Kidney glomerular epithelial cell (primary cell): Measurements from ENCODE around the gene AKAP5.
A peak's percentile ranks its signal among the peaks of the same experiment; 100 is the strongest.

Experiments
- DNase-seq: peaks from one replicate; lab custom pipeline; 2025; lab: John Stamatoyannopoulos, UW

AKAP5 gene, protein sequence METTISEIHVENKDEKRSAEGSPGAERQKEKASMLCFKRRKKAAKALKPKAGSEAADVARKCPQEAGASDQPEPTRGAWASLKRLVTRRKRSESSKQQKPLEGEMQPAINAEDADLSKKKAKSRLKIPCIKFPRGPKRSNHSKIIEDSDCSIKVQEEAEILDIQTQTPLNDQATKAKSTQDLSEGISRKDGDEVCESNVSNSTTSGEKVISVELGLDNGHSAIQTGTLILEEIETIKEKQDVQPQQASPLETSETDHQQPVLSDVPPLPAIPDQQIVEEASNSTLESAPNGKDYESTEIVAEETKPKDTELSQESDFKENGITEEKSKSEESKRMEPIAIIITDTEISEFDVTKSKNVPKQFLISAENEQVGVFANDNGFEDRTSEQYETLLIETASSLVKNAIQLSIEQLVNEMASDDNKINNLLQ

DNA sequence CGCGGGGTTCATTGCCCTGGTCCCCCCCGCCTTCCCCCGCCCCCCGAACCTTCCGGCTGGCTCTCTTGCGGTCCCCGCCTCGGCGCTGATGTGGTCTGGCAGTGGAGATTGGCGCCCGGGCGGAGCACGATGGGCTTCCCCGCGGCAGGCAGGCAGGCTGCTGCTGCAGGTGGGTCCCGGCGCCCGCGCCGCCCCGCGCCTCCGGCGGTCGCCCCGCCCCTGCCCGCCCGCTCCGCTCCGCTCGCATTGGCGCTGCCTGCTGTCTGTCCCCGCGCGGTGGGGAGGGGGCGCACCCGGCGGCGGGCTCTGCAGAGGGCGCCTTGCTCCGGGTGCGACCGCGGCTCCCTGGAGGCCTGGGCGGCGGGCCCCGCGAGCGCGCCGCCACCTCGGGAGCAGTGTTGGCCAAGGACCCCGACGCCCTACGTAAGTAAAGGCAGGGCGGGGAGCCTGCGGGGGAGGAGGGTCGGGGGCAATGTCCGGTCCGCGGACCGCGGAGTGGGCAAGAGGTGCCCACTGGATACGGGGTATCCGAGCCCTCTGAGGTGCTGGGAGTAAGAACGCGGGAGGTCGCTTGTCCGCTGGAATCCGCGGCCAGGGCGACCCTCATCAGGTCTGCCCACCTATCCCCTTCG, at the start of gene AKAP5:
Gene AKAP5 (plus strand): TSS at position 309 of the 632 bp plus-strand sequence. CDS start 2,896 bp downstream, outside the sequence.
- no peak for DNase-seq

DNA sequence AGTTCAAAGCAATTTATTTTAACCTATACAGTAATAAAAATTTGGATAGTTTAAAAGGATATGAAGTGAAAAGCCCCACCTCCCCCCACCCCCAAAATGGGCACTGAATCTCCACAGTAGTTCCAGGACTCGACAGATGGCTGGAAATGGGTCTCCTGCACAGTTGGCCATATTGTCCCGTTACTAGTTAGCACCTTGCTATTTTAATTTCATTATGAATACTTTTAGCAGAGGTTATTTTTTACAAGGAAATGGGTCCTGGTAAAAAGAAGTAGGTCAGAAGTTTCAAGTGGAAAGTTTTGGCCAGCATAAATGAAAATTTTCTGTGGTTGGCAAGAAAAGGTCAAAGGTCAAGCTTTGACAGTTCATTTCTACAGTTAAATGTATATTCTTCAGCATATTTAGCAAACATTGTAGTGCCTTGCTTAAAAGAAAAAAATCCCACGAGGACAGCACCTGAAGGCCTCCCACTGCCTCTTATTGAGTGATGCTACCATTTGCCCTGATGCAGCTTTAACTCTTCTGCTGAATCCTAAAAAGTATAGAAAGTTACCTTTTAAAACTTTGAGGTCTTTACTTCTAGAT, 48.9 kb upstream of the AKAP5 start:
- DNase-seq: no peak

DNA sequence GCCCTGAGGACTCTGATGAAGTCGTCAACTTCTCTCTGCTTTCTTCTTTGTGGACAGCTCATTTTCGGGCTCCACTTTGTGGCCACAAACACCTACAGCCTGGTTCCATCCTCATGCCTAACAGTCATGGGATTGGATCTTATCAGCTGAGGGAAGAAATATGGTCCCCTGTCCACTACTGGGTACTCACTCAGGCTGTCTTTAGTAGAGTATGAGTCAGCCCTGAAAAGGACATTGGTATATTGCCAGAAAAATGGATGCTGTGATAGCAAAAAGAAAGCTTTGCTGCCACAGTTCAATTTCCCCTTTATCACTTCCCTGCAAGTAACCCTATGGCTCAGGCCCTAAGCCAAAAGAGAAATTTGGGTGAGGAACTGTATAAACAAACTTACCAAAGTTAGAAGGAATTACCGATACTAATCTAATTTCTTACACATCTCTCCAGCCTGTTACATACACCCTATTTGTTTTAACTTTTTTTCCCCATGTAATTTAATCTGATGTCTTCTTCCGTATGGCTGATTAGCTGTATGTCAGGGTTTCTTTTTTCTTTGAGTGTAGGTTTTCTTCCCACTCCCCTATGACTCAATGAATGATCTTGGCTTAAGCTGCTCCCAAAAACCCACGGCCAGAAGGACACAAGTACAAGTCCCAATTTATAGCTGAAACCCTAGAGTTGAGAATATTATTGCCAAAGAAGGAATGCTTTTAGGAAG, 48.1 kb upstream of the AKAP5 start:
- DNase-seq: no peak

DNA sequence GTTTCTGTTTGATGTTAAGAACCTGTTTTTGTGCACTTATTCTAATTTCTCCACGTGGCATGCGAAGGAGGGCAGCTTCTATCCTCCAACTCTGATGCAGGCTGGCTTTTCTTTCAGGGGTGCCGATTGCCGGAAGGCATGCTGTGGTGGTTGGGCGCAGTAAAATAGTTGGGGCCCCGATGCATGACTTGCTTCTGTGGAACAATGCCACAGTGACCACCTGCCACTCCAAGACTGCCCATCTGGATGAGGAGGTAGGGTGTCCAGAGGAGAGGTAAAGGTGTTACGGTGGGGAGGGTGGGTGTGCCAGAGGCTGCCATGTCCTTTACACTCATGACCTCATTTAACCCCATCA, 47.6 kb upstream of the AKAP5 start:
- no peak for DNase-seq

DNA sequence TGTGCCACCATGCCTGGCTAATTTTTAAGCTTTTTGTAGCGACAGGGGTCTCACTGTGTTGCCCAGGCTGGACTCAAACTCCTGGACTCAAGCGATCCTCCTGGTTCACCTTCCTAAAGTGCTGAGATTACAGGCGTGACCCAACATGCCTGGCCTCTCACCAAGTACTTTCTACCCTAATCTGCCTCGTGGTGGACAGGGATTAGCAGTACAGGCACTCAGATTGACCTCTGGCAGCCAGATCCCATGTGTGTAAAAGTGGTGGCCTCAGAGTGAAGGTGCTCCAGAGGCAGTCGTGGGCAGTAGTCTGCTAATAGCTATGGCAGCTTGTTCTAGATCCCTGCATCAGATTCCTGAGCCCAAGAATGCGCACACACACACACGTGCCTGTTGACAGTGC, 46.3 kb upstream of the AKAP5 start:
- no peak for DNase-seq

DNA sequence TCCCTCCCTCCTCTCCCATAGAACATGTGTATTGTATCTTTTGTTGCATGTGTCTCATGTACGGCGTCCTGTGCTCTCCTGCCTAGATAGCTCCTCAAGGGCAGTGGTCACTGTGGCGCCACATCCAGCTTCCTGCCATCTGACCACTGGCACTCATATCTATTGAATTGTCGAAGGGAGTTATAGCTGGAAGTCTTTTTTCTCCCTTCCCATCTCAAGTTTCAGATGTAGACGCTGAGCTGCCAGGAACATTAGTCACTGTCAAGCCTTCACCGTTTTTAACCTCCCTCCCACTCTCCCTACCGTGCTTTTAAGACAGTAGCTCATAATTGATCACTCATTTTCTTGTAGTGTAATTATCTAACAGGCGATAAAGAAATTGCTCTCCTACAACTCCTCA, 44.1 kb upstream of the AKAP5 start:
- peak; percentile 79 for DNase-seq

DNA sequence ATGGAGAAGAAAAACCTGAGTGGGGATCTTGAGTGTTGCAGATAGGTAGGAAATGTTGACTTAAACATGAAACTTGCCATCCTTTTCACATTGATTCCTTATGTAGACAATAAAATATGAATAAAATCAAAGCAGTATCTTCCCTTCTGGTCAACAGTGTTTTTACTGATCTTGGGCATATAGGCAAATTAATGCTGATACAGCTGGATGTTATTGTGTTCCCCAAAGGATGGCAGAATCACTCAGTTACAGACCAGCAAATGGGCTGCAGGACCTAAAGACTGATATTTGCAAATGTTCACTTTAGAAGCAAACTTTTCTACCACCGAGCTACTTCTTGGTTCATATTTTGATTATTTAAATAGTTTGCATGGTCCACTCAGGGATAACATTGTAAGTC, 43.3 kb upstream of the AKAP5 start:
- DNase-seq: no peak

DNA sequence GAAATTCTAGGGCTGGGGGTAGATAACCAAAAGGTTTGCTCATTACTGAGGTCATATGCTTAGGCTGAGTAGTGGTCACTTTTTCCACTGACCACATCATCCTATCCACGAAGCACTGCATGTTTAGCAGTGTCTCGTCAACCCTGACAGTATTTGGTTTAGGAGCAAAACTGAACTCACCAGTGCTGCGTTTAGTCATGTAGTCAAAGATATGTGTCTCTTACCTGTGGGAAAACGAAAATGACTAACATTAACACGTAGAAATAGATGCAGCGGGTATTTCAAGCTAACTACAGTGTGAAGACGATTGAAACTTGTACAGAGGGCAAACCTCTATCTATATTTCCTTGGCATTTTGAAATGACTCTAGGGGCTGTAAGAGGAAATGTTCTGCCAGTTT, 42.5 kb upstream of the AKAP5 start:
- DNase-seq: no peak

DNA sequence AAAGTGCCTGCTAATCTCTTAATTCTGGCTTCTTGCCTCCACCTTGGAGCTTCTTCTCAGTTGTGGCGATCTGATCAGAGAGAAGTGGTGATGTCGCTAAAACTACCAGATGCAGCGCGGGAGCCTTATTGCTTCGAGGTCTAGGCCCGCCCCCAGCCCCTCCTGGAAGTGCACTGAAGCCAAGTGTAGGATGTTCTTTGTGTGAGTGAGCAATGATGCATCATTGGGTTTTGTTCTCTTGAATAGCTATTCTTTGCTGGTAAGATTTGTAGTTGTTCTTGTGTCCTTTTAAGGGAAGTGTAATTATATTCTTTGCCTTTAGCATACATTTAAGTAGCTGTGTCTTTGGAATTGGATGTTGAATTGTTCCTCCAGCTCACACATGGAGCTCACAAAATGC, 41.3 kb upstream of the AKAP5 start:
- DNase-seq: no peak

DNA sequence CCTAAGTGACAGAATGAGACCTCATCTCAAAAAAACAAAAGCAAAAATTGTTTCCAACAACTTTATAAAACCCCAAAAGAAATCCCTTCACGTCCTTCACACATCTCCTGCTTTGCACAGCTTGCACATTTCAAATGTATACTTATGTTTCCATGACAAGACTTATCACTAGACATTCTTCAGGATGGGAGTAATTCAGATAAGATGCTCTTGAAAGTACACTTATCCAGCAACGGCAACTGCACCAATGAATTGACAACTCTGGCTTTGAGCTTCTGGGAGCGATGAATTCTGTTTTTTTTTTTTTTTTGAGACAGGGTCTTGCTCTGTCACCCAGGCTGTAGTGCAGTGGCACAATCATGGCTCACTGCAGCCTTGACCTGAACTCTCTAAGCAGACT, 30.8 kb upstream of the AKAP5 start:
- DNase-seq: no peak

DNA sequence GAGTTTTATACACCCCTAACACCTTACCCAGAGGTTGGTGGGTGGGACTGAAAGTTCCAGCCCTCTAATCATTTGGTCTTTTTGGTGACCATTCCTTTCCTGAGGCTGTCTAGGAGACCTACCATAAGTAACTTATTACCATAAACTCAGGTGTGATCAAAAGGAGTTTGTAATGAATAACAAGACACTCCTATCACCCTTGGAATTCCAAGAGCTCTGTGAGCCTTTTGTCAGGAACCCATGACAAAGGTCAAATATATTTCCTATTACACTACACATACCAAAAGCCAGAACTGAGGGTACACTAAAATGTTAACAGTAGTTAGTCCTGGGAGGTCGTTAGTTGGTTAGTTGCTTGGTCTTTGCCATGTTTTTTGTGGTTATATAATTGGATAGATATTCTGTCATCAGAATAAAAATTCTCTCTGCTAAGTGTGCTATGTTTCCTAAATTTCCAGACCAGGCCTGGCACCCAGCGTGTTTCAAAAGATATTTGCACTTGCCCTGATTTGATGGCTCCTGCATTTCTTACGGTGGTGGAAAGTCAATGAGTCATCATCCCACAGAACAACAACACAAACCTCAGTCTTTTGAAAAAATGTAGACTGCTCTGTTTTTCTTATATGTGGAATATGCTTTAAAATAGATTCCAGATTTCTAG, 27.0 kb upstream of the AKAP5 start:
- peak; percentile 100 for DNase-seq

DNA sequence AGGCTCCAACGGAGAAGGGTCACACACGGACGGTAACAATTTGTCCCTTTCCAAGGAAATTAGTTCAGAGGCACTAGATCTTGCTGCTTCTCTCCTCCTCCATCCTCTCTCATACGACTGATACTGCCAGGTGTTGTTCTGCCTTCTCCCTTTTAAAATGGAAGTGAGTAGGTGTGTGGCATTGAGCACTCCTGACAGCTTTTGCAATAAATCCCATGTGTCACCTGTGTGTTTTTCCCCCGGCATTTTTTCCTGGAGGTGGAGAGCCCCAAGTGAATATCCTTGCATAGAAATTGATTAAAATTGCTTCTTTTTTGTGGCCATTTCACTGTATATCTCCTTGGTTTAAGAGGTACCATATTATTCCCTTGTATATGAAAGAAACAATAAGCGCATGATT, 26.2 kb upstream of the AKAP5 start:
- DNase-seq: no peak

DNA sequence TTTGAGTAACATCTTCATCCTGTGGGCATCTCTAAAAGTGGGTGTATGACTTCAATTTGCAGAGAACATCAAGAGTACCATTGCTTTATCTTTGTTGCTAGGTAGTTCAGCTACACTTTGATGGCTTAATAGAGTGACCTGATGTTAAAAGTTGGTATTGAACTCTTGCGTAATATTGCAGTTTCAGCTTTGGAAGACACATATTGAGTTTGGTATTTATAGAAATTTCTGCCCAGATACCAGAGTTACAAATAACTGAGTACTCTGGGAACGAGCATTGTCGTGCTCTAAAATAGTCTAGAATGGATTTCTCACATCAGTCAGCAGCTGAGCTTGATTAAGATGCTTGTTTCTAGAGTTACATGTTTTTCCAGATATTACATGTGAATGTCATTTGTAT, 24.8 kb upstream of the AKAP5 start:
- no peak for DNase-seq

DNA sequence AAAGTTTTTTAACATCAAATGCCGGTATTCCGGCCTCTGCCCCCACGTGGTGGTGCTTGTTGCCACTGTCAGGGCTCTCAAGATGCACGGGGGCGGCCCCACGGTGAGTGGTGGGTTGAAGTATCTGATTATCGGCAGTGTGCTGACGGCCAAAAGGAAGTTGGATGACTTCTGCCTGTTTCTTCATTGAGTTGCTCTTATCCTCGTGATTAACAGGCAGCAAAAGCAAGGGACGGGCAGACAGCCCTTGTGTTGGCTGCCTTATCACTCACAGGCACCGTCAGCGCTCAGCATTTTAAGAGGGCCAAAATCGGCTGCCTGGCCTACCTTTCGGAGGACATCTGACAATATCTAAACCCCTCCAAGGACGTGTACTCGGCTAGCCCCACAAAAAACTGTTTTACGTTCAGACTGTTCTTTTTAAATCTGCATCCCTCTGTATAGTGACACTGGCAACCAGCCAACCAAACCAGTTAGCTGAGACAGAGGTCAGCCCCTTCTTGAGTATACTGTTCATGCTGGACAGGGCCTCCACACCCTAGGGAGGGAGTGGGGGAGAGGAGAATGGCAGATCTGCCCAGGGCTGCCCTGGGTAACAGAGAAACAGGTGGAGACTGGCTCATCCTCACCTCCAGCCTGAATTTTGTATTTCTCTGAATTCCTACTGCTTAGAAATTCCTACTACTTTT, 22.9 kb upstream of the AKAP5 start:
- DNase-seq: no peak

DNA sequence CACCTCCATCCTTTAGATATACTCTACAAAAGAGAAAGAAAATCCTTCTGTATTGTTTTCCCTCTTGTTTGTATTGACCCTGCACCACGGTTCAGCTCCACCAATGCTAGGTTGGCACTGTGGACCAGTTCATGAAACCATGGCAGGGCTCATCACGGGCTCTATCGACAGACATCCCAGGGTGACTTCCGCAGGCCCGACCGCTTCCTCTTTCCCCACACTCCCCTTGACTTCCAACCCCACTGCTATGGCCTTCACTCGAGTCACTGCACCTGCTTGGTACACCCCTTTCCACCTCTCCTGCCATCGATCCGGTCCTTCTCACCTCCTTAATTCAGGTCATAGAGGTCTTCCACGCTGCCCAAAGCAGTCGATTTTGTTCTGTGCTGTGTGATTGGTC, 21.2 kb upstream of the AKAP5 start:
- DNase-seq: no peak

DNA sequence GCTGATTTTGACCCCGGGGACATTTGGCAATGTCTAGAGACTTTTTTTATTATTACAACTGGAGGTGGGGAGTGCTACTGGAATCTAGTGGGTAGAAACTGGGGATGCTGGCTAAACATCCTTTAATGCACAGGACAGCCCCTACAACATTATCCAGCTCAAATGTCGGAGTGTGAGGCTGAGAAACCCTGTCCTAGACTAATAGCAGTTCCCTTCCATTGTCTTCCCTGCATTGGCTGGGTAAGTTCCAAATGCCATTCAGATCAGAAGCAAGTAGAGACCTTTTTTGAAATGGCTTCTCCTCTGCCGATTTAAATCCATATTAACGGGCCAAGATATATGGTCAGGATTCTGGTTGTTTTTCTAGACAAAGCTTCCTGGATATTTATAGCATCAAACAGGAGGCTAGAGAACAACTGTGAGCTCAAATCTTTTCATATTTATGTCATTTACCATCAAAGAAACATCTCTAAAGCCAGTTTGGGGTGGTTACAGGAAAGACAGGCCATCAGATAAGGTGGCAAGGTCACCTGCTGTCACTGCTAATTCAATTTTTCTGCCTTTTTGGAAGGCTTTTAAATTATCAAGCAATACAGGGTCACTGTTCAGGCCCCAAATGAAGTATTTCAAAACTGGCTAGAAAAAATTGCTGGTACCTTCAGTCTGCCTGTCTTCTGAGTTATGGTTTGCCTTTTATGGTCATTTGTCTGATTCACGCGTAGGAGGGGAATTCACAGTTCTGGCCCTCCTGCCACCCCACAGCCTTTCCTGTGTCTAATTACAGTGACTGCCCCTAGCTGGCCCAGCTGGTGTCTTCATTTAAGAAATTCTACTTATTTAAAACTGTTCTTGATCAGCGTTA, 20.1 kb upstream of the AKAP5 start:
- peak; percentile 93 for DNase-seq

DNA sequence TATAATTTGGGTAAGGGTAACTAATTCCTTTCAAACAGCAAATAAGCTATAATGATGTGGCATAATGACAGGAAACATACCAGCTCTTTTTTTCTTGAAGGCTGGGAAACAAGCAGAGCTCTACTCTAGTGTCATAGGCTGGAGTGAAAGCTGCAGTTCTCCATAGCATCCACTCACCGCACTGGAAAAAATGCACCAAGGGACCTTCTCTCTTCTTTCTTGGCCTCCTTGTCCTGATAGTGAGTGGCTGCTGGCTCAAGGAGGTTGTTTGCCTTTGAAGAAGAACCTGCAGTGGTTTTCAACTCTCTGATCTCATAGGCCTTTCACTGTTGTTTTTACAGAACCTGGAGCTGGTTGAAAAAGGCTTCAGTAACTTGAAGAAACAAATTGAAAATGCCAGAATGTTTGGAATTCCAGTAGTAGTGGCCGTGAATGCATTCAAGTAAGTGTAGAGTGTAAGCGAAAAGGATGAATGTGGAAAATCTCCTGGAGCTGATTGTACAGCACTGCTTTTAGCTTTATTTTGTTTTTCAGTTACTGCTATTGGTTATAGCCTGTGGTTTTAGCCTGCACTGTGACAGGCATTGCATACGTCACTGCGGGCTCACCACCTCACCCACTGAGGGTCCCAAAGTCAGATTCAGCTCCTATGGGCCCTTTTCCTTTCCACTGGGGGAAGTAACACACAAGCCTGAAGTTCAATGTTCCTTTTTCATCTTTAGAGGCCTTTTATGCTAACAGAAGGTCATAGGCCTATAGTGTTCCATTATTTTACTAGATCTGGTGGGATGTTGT, 17.2 kb upstream of the AKAP5 start:
- peak; percentile 23 for DNase-seq

DNA sequence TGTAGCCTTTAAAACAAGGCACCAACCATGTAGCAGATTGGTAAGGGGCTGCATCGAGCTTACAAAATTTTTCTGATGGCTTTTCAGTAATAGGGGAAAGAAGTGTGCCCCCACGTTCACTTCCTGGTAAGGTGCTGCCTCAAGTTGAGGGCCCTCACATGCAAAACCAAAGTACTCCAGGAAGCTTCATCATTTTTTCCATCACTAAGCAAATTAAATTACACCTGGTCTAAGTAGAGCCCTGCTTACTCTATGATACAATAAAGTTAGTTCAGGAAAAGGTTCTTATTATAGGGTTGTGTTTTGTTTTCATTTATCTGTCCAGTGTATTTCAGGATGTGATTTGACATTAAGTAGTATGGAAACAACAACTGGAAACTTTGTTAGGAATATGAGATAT, 15.0 kb upstream of the AKAP5 start:
- no peak for DNase-seq

DNA sequence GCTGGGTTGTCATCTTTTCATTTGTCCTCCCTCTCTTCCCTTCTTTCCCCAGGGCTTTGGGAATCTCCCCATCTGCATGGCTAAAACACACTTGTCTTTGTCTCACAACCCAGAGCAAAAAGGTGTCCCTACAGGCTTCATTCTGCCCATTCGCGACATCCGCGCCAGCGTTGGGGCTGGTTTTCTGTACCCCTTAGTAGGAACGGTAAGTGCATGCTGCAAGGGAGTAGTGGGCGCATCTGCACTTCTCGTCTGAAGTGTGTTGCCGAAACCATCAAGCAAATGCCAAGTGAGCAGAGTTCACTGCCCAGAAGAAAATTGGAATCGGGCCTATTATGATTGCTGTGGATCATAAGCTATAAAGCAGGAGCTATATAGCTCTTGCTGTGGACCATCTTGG, 10.6 kb upstream of the AKAP5 start:
- DNase-seq: no peak
